HG03469 (cell line): Measurements from ENCODE around the gene AARS2.
"Not testable (repeated sequence)": the region's sequence is repeated elsewhere in the genome, so short reads cannot be mapped to it uniquely, and the experiment has no call there.

Source experiments
- ATAC-seq: cut with Tn5 transposase; IDR thresholded peaks from one replicate; pipeline ENCODE4 v1.9.1; 2021; ENCODE audit warnings: mild to moderate bottlenecking, moderate library complexity, moderate number of reproducible peaks; ENCODE audit not compliant: unreplicated experiment

AARS2 gene

DNA sequence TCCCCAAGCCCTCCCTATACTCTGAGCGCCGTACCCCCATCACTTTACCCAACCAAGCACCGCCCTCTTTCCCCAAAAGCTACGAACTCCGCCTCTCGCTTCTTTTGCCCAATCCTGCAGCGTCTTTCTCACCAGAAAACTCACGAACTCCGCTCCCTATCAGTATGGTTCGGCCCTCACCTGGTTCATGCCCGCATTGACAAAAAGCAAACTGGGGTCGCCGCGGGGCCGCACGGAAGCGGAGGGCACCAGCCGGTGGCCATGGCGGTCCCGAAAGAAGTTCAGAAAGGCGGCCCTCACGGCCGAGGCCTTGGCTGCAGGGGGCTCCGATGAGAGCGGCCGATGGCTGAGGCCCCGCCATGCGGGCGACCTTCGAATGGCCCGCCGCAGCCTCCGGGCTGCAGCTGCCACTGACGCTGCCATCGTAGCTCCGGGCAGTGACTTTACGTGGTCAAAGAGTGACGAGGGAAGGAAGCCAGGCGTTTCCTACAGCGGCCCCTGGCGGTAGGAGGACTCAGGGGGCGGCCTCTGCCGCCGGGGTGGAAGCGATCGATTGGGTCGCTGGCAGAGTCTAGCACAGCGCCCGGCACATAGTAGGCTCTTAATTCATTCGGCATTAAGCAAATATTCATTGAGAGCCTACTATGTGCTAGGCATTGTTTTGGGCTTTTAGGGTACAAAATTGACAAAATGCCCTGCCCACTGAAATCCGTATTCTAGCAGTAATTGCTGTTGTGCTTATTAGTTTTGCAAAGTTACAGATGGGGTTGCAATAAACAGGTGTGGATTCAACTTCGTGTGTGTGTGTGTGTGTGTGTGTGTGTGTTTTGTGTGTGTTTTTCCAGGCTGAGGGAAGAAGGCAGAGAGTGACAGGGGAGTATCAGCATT is at the start of gene AARS2:
AARS2 (minus strand) TSS at position 447 of the 888 bp plus-strand sequence; CDS start at position 423, 24 bp downstream.
- peak; percentile 85 for ATAC-seq

- ATAC-seq, result no peak
Measured at GRCh38 chr6:44361947-44362346, 48.8 kb upstream of the AARS2 start.

- ATAC-seq, result no peak
Measured at GRCh38 chr6:44359973-44360372, 46.8 kb upstream of the AARS2 start.

GRCh38 chr6:44356487-44356886 is 43.3 kb upstream of the AARS2 start:
- no peak for ATAC-seq

- no peak for ATAC-seq
Measured at GRCh38 chr6:44355640-44356039, 42.5 kb upstream of the AARS2 start.

GRCh38 chr6:44353336-44353735 is 40.2 kb upstream of the AARS2 start:
- ATAC-seq, result no peak

DNA sequence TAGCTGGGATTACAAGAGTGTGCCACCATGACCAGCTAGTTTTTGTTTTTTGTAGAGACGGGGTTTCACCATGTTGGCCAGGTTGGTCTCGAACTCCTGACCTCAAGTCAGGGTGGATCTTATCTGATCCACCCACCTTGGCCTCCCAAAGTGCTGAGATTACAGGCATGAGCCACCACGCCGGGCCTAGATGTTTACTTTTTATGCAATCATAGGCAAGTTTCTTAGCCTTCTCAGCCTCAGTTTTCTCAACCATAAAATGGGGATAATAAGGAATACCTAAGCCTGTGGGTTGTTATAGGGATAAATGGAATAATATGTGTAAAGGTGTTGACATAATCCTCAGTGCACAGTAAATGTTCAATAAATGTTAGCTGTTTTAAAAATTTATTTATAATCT is 39.1 kb upstream of the AARS2 start:
- ATAC-seq, result no peak

GRCh38 chr6:44350650-44350994 is 37.5 kb upstream of the AARS2 start:
- ATAC-seq, result not testable (repeated sequence)

GRCh38 chr6:44349904-44350649 is 36.9 kb upstream of the AARS2 start:
- no peak for ATAC-seq

DNA sequence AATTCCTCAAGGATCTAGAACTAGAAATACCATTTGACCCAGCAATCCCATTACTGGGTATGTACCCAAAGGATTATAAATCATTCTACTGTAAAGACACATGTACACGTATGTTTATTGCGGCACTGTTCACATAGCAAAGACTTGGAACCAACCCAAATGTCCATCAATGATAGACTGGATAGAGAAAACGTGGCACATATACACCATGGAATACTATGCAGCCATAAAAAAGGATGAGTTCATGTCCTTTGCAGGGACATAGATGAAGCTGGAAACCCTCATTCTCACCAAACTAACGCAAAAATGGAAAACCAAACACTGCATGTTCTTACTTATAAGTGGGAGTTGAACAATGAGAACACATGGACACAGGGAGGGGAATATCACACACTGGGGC is 33.7 kb upstream of the AARS2 start:
- not testable (repeated sequence) for ATAC-seq

GRCh38 chr6:44342489-44342888 is 29.3 kb upstream of the AARS2 start, which contains the start of gene SPATS1:
TSS of gene SPATS1 (plus strand) at chr6:44342650. CDS start at chr6:44343096, 446 bp downstream.
- no peak for ATAC-seq

GRCh38 chr6:44342052-44342451 is 28.9 kb upstream of the AARS2 start:
- ATAC-seq, result no peak

- ATAC-seq, result no peak
Measured at GRCh38 chr6:44341095-44341890, 28.1 kb upstream of the AARS2 start.

DNA sequence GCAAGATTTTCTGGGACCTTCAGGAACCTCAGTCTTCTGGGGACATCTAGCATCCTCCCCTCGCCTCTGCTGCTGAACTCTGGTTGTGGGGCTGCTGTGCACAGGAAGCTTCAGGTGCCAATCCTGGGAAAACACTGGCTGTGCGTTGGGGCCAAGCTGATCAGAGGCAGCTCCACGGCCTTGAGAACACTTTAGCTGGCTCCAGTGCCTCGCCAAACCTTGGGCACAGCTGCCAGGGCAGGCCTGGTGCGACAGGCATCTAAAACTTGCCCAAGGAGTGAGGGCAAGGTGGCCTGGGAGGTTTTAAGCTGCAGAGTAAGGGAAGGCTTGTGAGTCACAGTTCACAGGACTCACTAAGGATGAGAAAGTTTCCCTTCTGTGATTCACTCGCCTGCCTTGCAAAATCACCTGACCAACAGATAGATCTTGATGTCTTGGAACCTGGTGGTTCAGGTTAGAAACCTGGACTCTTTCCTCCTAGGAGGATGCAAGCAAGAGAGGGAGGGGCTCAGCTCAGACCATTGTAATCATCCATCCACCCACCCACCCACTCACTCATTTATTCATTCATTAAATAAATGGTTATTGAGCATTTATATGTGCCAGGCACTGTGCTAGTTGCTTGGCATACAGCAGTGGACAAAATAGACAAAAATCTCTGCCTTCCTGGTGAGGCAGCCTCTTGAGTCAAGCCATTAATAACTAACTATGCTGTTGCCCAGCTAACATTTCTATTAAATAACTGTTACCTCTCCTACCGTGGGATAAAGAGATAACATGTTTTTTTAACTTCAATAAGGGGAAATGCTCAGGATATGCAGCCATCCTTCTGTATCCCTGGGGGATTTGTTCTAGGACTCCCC is 26.8 kb upstream of the AARS2 start:
- ATAC-seq, result no peak

- ATAC-seq, result no peak
Measured at GRCh38 chr6:44339301-44339700, 26.2 kb upstream of the AARS2 start.

GRCh38 chr6:44338228-44339122 is 25.3 kb upstream of the AARS2 start:
- ATAC-seq, result no peak

DNA sequence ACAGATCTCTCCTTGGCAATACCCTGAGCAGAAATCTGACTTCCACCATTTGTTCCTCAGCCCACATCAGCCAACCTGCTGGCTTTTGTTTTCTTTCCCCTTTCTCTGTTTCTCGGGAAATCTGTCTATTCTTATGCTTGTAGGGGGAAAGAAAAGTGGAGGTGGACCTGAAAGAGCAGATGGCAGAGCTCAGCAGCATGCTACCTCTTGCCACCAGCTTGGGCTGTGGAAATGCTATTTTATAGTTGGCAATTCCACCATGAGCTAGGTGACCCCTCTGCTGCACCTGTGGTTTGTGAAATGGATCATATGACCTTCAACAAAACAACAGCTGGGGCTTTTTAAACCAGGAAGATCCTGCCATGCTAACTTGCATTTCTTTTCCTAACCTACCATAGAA is 22.5 kb upstream of the AARS2 start:
- ATAC-seq, result no peak

GRCh38 chr6:44333942-44334341 is 20.8 kb upstream of the AARS2 start:
- no peak for ATAC-seq

- ATAC-seq, result no peak
Measured at GRCh38 chr6:44333273-44333919, 20.2 kb upstream of the AARS2 start.
